ENCODE results near the gene IFRD1.

Gene IFRD1

DNA sequence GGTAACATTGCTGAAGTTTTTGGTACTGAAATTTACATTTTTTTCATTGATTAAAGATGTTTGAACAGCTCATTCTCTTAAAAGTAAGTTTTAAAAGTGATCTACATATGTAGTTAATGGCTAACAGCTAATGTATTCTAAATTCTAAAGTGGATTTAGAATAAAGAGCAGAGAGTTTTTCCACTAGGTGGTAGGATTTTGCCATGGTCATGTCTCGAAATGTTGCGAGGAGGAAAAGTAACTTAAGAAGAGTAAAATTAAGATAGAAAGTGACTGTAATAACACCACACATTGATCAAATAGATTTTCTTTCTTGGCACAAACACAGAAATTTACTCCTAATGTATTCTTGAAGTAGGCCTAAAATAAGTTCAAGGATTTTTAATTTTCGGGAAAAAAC lies 50.4 kb downstream of the IFRD1 start:
- intact Hi-C loops (cut with DNase I; ENCODE audit: low total_unique reads) = no loop called here
- H3K27ac ChIP-seq = no peak overlapping the region
- no peaks in the 10 kb centered on the region for H3K27me3 ChIP-seq
- H3K36me3 ChIP-seq = no peaks in the 10 kb centered on the region
- H3K9me3 ChIP-seq = no peaks in the 10 kb centered on the region
- no peak overlapping the region for H3K4me3 ChIP-seq
- TF ChIP-seq, protein P1, sequence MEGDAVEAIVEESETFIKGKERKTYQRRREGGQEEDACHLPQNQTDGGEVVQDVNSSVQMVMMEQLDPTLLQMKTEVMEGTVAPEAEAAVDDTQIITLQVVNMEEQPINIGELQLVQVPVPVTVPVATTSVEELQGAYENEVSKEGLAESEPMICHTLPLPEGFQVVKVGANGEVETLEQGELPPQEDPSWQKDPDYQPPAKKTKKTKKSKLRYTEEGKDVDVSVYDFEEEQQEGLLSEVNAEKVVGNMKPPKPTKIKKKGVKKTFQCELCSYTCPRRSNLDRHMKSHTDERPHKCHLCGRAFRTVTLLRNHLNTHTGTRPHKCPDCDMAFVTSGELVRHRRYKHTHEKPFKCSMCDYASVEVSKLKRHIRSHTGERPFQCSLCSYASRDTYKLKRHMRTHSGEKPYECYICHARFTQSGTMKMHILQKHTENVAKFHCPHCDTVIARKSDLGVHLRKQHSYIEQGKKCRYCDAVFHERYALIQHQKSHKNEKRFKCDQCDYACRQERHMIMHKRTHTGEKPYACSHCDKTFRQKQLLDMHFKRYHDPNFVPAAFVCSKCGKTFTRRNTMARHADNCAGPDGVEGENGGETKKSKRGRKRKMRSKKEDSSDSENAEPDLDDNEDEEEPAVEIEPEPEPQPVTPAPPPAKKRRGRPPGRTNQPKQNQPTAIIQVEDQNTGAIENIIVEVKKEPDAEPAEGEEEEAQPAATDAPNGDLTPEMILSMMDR (IDR thresholded peaks at IDR 0.05) = no peak
- peaks cover 0 to 2% (median 0%) of the 10 kb centered on the region in 4 donors for H3K4me1 ChIP-seq
- no peak for DNase-seq

DNA sequence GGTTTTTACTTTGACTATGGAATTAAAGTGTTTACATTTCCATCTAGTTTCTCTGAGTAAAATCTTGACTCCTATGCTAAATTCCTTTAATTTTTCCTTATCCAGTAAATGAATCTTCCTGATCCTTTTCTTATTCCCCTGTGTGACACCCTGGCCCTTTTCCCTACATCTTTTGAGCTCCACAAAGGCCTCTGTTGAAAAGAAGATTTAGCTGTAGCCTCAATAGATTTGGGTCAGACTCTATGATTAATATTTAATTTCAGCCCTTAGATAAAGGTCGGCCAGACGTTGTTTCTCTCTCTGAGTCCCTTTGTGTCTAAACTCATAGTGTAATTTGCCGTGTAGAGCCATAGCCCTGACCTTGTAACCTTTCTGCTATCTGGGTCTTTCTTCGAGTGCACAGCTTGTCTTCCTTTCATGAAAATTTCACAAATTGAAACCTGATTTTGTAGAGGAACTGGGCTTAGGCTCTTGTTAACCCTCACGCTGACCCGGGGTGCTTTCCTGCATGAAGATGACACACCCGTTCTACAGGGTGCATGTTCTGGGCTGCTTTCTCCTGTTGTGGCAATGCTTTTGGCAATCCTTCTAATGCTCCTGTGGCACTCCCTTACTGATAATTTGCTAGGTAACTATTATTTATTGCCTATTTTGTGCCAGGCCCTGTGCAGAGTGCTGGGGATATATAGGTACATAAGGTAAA lies 51.7 kb downstream of the IFRD1 start:
- H3K9me3 ChIP-seq = no peaks in the 10 kb centered on the region
- no peaks in the 10 kb centered on the region for H3K36me3 ChIP-seq
- no peaks in the 10 kb centered on the region for H3K4me1 ChIP-seq
- H3K4me3 ChIP-seq = no peak overlapping the region
- intact Hi-C loops (cut with DNase I; ENCODE audit: low total_unique reads) = no loop called here
- TF ChIP-seq, protein P1 (IDR thresholded peaks at IDR 0.05) = no peak
- H3K27me3 ChIP-seq = no peaks in the 10 kb centered on the region
- no peak overlapping the region for H3K27ac ChIP-seq
- DNase-seq = no peak

DNA sequence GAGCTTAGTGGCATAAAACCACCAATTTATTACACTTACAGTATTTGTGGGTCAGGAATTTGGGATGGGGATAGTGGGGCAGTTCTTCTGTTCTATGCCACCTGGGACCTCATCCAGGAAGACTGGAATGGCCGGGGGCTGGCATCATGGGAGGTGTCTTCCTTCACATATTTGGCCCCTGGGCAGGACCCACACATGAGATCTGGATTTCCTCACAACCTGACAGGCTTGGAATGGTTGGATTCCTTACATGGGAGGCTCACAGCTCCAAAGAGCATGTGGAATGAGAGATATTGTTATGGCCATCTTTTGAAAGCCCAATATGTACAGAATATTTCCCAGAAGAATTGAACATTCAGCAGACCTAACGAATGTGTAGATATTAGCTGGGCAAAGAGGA lies 52.4 kb downstream of the IFRD1 start:
- H3K4me3 ChIP-seq = no peak overlapping the region
- TF ChIP-seq, protein P1 (IDR thresholded peaks at IDR 0.05) = no peak
- H3K9me3 ChIP-seq = no peaks in the 10 kb centered on the region
- no peaks in the 10 kb centered on the region for H3K36me3 ChIP-seq
- no peaks in the 10 kb centered on the region for H3K4me1 ChIP-seq
- no peak for DNase-seq
- no peak overlapping the region for H3K27ac ChIP-seq
- intact Hi-C loops (cut with DNase I; ENCODE audit: low total_unique reads) = no loop called here
- no peaks in the 10 kb centered on the region for H3K27me3 ChIP-seq

DNA sequence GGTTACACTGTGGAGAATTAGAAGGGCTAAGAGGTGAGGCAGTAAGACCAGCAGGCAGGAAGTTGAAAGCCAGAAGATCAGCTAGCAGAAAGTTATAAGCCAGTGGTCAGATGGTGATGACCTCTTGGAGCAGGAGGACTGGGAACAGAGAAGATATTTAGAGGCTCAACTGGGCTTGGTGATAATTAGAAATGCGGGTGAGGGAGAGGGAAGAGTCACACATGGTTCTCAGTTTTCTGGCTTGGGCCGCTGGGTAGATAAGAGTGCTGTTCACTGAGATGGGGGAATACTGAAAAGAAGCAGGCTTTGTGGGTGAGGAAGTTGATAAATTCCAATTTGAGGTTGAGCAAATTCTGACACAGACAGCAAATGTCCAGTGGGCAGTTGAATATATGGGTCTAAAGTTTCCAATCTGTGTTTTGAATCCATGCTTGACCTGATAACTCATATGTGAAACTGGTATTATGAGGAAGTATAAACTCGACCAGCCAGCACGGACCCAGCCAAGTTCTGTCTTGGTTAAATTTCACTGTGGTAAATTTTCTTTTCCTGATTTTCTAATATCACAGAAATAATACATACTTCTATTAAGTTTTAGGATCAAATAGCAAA lies 53.2 kb downstream of the IFRD1 start:
- H3K9me3 ChIP-seq = no peaks in the 10 kb centered on the region
- H3K27ac ChIP-seq = no peak overlapping the region
- DNase-seq = no peak
- no peaks in the 10 kb centered on the region for H3K27me3 ChIP-seq
- no peak overlapping the region for H3K4me3 ChIP-seq
- TF ChIP-seq, protein P1 (IDR thresholded peaks at IDR 0.05) = no peak
- H3K4me1 ChIP-seq = no peaks in the 10 kb centered on the region
- H3K36me3 ChIP-seq = no peaks in the 10 kb centered on the region
- intact Hi-C loops (cut with DNase I; ENCODE audit: low total_unique reads) = no loop called here

DNA sequence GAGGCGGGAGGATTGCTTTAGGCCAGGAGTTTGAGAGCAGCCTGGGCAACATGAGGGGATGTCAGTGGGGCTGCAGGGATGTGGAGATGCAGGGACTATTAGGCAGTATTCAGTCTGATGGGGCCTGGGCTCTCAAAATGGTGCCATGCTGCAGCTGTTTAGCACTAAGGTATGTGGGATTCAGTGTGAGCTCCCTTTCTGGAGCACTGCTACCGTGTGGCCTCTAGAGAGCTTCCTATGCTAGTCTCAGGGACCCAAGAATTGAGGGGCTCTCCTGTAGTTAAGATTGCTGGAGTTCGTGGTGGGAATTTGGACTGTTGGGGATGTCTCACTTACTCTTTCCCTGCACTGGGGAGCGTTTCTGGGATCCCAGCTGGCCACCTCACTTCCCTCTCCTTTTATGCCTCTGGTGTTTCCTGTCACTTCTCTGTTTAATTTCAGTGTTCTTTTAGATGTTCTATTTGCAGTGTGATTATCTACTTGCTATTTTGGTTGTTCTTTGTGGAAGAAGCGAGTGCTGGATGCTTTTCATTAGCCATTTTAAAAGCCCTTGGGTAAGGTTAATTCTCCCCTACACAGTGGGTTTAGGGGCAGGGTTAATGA lies 53.9 kb downstream of the IFRD1 start:
- Histone ChIP-seq H3K9me3 (no peaks in the 10 kb centered on the region), H3K36me3 (no peaks in the 10 kb centered on the region), H3K27ac (no peak overlapping the region), H3K27me3 (no peaks in the 10 kb centered on the region), H3K4me1 (no peaks in the 10 kb centered on the region), H3K4me3 (no peak overlapping the region)
- no peak for DNase-seq
- TF ChIP-seq, protein P1 (IDR thresholded peaks at IDR 0.05) = no peak
- intact Hi-C loops (cut with DNase I; ENCODE audit: low total_unique reads) = no loop called here
